Measurements from ENCODE around the gene CBR3.

The CBR3 gene

DNA sequence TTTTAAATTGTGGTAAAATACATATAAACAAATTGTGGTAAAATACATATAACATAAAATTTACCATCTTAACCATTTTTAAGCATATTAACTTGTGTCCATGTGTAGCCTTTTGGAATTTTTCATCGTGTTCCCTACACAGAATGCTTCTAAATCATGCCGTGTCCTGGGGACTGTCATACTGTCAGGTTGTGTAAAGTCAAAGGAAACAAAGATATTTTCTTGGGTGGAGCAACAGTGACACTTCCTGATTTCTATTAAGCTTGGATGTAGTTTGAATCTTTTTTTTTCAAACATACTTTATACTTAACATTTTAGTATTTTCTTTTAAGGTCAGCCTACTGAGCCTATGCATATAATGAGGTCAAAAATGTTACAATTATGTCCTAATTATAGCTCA is 54.1 kb downstream of the CBR3 start:
- no peak for DNase-seq (ENCODE audit: extremely low read depth, low read depth)
- TF ChIP-seq, protein P1, sequence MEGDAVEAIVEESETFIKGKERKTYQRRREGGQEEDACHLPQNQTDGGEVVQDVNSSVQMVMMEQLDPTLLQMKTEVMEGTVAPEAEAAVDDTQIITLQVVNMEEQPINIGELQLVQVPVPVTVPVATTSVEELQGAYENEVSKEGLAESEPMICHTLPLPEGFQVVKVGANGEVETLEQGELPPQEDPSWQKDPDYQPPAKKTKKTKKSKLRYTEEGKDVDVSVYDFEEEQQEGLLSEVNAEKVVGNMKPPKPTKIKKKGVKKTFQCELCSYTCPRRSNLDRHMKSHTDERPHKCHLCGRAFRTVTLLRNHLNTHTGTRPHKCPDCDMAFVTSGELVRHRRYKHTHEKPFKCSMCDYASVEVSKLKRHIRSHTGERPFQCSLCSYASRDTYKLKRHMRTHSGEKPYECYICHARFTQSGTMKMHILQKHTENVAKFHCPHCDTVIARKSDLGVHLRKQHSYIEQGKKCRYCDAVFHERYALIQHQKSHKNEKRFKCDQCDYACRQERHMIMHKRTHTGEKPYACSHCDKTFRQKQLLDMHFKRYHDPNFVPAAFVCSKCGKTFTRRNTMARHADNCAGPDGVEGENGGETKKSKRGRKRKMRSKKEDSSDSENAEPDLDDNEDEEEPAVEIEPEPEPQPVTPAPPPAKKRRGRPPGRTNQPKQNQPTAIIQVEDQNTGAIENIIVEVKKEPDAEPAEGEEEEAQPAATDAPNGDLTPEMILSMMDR (IDR thresholded peaks at IDR 0.05; ENCODE audit: low read depth, low read length) = no peak

DNA sequence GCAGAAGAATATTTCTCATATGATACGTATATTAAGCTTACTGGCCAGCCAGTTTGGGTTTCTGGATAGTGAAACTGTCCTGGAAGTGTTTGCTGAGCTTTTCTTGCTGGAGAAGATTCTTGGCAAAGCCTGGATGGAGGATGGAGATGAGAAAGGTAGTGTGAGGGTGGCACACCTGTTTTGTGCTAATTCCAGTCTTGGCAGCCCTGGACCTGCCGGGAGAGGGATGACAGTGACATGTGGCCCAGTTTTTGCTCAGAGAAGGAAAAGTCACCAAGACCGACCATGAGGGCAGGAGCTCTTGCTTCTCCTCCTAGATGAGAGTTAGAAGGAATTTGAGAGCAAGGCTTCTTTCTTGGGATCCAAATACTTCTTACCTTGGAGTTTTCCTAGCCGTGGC is 55.9 kb downstream of the CBR3 start:
- TF ChIP-seq, protein P1 (IDR thresholded peaks at IDR 0.05; ENCODE audit: low read depth, low read length) = no peak
- DNase-seq (ENCODE audit: extremely low read depth, low read depth) = no peak

- TF ChIP-seq, protein P1 (IDR thresholded peaks at IDR 0.05; ENCODE audit: low read depth, low read length) = no peak
- no peak for DNase-seq (ENCODE audit: extremely low read depth, low read depth)
Observed at GRCh38 chr21:36193200-36193599, 58.3 kb downstream of the CBR3 start.

DNA sequence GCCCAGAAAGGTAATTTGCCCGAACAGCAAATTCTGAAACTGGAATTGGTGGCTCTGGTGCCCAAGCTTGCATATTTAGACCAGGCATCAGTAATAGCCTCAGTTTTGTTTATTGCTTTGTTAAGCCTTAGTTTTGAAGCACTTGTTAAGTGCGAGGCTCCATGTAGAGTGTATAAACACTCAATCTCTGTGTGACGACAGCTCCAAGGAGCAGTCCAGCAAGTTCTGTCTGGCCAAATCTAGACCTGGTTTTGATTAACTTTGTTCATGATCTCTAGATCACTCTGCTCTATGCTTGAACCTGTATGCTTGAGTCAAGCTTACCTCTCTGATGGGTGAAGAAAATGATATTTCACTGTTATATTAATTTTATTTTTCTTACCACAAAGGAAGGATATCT is 59.1 kb downstream of the CBR3 start:
- TF ChIP-seq, protein P1 (IDR thresholded peaks at IDR 0.05; ENCODE audit: low read depth, low read length) = no peak
- DNase-seq (ENCODE audit: extremely low read depth, low read depth) = peak; percentile 31

GRCh38 chr21:36195613-36196012 is 60.7 kb downstream of the CBR3 start:
- TF ChIP-seq, protein P1 (IDR thresholded peaks at IDR 0.05; ENCODE audit: low read depth, low read length) = no peak

More at GRCh38 chr21:36195613-36196012, 60.7 kb downstream of the CBR3 start:
- DNase-seq (ENCODE audit: extremely low read depth, low read depth) = no peak

Data from AG09319 (cell line).